Esophagus muscularis mucosa (tissue), 3 donors: ENCODE data around the gene CACNA2D3.

Experiments
- POLR2A ChIP-seq: fragments of 450-650 bp; IDR thresholded peaks from one replicate; pipeline ENCODE4 v1.6.1; 2017; ENCODE audit warnings: antibody characterized with exemption, moderate library complexity, mild to moderate bottlenecking, low read depth
- TF ChIP-seq, protein P1 (sequence below), 3 experiments: fragments of 200-600 bp in 2 of 3; fragments of 450-650 bp in 1 of 3; sonication (generic) in 2 of 3; IDR thresholded peaks; one replicate each; pipeline ENCODE4 v1.5.1; 2017 to 2019; ENCODE audit warnings: antibody characterized with exemption in 3 of 3, mild to moderate bottlenecking in 2 of 3, moderate library complexity in 1 of 3

DNA sequence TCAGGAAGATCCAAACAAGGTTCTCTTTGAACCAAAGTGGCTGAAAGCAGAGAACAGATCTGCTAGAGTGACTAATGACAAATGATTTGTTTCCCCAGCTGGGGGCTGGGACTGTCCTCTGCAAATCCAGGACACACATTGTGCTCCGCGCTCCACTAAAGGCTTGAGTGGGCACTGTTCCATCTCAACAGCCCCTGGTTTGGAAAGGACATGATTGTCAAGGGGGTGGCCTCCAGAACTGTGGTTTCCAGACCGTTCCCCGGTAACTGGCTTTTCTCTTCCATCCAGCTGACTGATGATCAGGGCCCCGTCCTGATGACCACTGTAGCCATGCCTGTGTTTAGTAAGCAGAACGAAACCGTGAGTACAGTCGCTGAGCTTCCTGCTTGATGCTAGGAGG, 714.5 kb downstream of the CACNA2D3 start:
- no peak for TF ChIP-seq POLR2A
- TF ChIP-seq, protein P1, sequence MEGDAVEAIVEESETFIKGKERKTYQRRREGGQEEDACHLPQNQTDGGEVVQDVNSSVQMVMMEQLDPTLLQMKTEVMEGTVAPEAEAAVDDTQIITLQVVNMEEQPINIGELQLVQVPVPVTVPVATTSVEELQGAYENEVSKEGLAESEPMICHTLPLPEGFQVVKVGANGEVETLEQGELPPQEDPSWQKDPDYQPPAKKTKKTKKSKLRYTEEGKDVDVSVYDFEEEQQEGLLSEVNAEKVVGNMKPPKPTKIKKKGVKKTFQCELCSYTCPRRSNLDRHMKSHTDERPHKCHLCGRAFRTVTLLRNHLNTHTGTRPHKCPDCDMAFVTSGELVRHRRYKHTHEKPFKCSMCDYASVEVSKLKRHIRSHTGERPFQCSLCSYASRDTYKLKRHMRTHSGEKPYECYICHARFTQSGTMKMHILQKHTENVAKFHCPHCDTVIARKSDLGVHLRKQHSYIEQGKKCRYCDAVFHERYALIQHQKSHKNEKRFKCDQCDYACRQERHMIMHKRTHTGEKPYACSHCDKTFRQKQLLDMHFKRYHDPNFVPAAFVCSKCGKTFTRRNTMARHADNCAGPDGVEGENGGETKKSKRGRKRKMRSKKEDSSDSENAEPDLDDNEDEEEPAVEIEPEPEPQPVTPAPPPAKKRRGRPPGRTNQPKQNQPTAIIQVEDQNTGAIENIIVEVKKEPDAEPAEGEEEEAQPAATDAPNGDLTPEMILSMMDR (IDR thresholded peaks at IDR 0.05), result no peak
